DOHH2 (cell line): ENCODE data around the gene ARHGAP35.

ENCODE experiments used
- H3F3A ChIP-seq: fragments of 200-600 bp; sonication (generic), shearing (Covaris generic); 2 replicates; pipeline ENCODE4 v1.6.0; 2016; ENCODE audit warnings: antibody characterized with exemption, mild to moderate bottlenecking; ENCODE audit not compliant: control insufficient read depth, insufficient read depth
- H3K27ac ChIP-seq: fragments of 200-600 bp; sonication (generic); 2 replicates; pipeline ENCODE4 v1.5.1; 2014; ENCODE audit warnings: low read depth, mild to moderate bottlenecking, low read length, moderate library complexity
- H3K27me3 ChIP-seq: fragments of 200-600 bp; sonication (generic); 2 replicates; pipeline ENCODE4 v1.6.1; 2014; ENCODE audit warnings: mild to moderate bottlenecking, low read length, mixed read lengths; ENCODE audit not compliant: control insufficient read depth
- H3K36me3 ChIP-seq: fragments of 200-600 bp; sonication (generic); 2 replicates; pipeline ENCODE4 v1.6.1; 2014; ENCODE audit warnings: mild to moderate bottlenecking, low read length, moderate library complexity, mixed read lengths; ENCODE audit not compliant: control insufficient read depth
- H3K4me1 ChIP-seq: fragments of 200-600 bp; sonication (generic); 2 replicates; pipeline ENCODE4 v1.6.1; 2014; ENCODE audit warnings: mild to moderate bottlenecking, low read length, mixed read lengths; ENCODE audit not compliant: control insufficient read depth
- H3K4me2 ChIP-seq: fragments of 200-600 bp; sonication (generic); 2 replicates; pipeline ENCODE4 v1.6.0; 2014; ENCODE audit warnings: mild to moderate bottlenecking, low read length, moderate library complexity
- H3K4me3 ChIP-seq: fragments of 200-600 bp; sonication (generic); 2 replicates; pipeline ENCODE4 v1.5.1; 2014; ENCODE audit warnings: mild to moderate bottlenecking, low read length, mixed read lengths
- H3K79me2 ChIP-seq: fragments of 200-600 bp; sonication (generic); 2 replicates; pipeline ENCODE4 v1.6.1; 2014; ENCODE audit warnings: mild to moderate bottlenecking, low read length, mixed read lengths; ENCODE audit not compliant: control insufficient read depth
- H3K9me2 ChIP-seq: fragments of 200-600 bp; sonication (generic); replicated peaks from 2 replicates; pipeline ENCODE4 v1.6.1; 2014; ENCODE audit warnings: mild to moderate bottlenecking, low read length, mixed read lengths; ENCODE audit not compliant: control insufficient read depth
- H3K9me3 ChIP-seq: fragments of 200-600 bp; sonication (generic); 2 replicates; pipeline ENCODE4 v1.6.1; 2014; ENCODE audit warnings: antibody characterized with exemption, low read length, mixed read lengths; ENCODE audit not compliant: control insufficient read depth, insufficient read depth
- H4K20me1 ChIP-seq: fragments of 200-600 bp; sonication (generic); 2 replicates; pipeline ENCODE4 v1.6.0; 2014; ENCODE audit warnings: low read depth, mild to moderate bottlenecking, antibody characterized with exemption, low read length, moderate library complexity; ENCODE audit not compliant: control insufficient read depth, insufficient read depth
- EZH2phosphoT487 ChIP-seq: fragments of 200-600 bp; sonication (generic); IDR thresholded peaks from 2 replicates; pipeline ENCODE4 v1.6.1; 2017; ENCODE audit warnings: borderline replicate concordance, mild to moderate bottlenecking, antibody characterized with exemption, low read length, moderate library complexity, mixed read lengths
- TF ChIP-seq, protein P1 (sequence below): fragments of 200-600 bp; sonication (generic); IDR thresholded peaks from one replicate; pipeline ENCODE4 v1.5.1; 2014; ENCODE audit warnings: antibody characterized with exemption, mild to moderate bottlenecking, low read depth, low read length; ENCODE audit not compliant: poor library complexity, severe bottlenecking

Gene ARHGAP35

DNA sequence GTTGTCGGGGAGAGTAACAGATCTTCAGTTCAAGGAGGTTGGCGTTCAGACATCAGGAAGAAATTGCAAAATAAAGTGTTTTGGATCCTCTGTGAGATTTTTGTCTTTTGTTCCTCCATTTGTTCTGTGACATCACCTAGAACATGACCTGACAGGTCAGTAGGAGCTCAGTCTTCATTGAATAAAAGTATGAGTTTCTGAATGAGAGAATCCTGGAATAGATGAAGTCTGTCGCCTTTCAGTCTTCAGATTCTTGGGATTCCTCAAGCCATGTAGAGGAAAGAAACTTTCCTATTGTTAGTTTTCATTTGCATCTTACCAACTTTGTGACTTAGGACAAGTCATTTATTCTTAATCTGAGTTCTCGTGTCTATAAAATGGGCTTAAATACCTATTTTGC lies 14.4 kb downstream of the ARHGAP35 start:
- no peak overlapping the region for H3K27ac ChIP-seq
- H3K4me2 ChIP-seq = no peak overlapping the region
- H3K27me3 ChIP-seq = no peaks in the 10 kb centered on the region
- H3F3A ChIP-seq = no peaks in the 10 kb centered on the region
- peaks cover 3% of the 10 kb centered on the region; the same call in 1 of the 2 replicates for H3K4me1 ChIP-seq
- H3K36me3 ChIP-seq = peaks cover 8% of the 10 kb centered on the region; the same call in 1 of the 2 replicates
- H3K9me3 ChIP-seq = no peaks in the 10 kb centered on the region
- peaks cover 80% of the 10 kb centered on the region for H3K79me2 ChIP-seq
- TF ChIP-seq EZH2phosphoT487 = no peak
- TF ChIP-seq, protein P1, sequence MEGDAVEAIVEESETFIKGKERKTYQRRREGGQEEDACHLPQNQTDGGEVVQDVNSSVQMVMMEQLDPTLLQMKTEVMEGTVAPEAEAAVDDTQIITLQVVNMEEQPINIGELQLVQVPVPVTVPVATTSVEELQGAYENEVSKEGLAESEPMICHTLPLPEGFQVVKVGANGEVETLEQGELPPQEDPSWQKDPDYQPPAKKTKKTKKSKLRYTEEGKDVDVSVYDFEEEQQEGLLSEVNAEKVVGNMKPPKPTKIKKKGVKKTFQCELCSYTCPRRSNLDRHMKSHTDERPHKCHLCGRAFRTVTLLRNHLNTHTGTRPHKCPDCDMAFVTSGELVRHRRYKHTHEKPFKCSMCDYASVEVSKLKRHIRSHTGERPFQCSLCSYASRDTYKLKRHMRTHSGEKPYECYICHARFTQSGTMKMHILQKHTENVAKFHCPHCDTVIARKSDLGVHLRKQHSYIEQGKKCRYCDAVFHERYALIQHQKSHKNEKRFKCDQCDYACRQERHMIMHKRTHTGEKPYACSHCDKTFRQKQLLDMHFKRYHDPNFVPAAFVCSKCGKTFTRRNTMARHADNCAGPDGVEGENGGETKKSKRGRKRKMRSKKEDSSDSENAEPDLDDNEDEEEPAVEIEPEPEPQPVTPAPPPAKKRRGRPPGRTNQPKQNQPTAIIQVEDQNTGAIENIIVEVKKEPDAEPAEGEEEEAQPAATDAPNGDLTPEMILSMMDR = no peak
- H3K4me3 ChIP-seq = no peak overlapping the region
- peaks cover 4% of the 10 kb centered on the region; the same call in 1 of the 2 replicates for H4K20me1 ChIP-seq
- no peaks in the 10 kb centered on the region for H3K9me2 ChIP-seq

DNA sequence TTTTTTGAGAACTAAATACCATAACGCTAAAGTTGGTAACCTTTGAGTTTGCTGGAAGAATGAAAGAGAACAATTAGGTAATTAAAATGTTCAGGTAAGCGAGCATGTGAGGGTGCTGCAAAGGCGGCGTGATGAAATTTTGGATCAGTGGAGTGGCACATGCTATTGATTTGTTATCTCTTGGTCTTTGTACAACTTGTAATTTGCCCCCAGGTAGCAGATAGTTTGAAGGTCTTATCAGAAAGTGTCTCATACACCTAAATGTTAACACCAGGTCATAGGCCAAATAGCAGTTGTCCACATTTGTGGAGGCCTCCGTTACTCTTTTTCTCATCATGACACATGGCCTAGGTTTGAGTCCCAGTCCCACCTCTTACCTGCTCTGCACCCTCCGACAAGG lies 14.9 kb downstream of the ARHGAP35 start:
- Histone ChIP-seq H3K27ac (no peak overlapping the region), H4K20me1 (peaks cover 4% of the 10 kb centered on the region; the same call in 1 of the 2 replicates), H3K9me3 (no peaks in the 10 kb centered on the region), H3K36me3 (peaks cover 8% of the 10 kb centered on the region; the same call in 1 of the 2 replicates), H3F3A (no peaks in the 10 kb centered on the region), H3K4me2 (no peak overlapping the region), H3K4me3 (no peak overlapping the region), H3K79me2 (peaks cover 78% of the 10 kb centered on the region), H3K27me3 (no peaks in the 10 kb centered on the region), H3K9me2 (no peaks in the 10 kb centered on the region), H3K4me1 (no peaks in the 10 kb centered on the region)
- no peak for TF ChIP-seq EZH2phosphoT487
- TF ChIP-seq, protein P1 = no peak

DNA sequence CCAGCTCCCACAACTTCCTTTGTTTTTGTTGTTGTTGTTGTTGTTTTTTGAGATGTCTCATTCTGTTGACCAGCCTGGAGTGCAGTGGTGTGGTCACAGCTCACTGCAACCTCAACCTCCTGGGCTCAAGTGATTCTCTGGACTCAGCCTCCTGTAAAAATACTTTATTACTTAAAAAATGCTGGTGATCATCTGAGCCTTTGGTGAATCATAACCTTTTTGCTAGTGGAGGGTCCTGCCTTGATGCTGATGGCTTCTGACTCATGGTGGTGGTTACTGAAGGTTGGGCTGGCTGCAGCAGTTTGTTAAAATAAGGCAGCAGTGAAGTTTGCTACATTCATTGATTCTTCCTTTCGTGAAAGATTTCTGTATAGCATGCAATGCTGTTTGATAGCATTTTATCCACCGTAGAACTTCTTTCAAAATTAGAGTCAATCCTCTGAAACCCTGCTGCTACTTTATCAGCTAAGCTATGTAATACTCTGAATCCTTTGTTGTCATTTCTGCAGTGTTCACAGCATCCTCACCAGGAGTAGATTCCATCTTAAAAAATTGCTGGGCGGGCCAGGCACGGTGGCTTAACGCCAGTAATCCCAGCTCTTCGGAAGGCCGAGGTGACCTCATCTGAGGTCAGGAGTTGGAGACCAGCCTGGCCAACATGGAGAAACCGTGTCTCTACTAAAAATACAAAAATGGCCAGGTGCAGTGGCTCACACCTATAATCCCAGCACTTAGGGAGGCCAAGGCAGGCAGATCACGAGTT lies 18.0 kb downstream of the ARHGAP35 start:
- Histone ChIP-seq H3K4me1 (no peaks in the 10 kb centered on the region), H3K36me3 (peaks cover 8% of the 10 kb centered on the region; the same call in 1 of the 2 replicates), H3K9me3 (no peaks in the 10 kb centered on the region), H3K9me2 (no peaks in the 10 kb centered on the region), H4K20me1 (peaks cover 4% of the 10 kb centered on the region; the same call in 1 of the 2 replicates), H3K4me2 (no peak overlapping the region), H3K27ac (no peak overlapping the region), H3K27me3 (no peaks in the 10 kb centered on the region), H3K4me3 (no peak overlapping the region), H3K79me2 (peaks cover 72% of the 10 kb centered on the region), H3F3A (no peaks in the 10 kb centered on the region)
- TF ChIP-seq, protein P1 = no peak
- no peak for TF ChIP-seq EZH2phosphoT487
